Fibroblast of lung (primary cell): ENCODE measurements around the gene ASPHD2. TPM values are rescaled to one million over a fixed set of nuclear protein-coding genes. Genes with fewer than 3 reads are reported as not detected.

Source experiments
- DNase-seq, 2 donors: peaks; one replicate each; pipeline versions ENCODE4 v3.0.0 to v3.0.0-alpha.2; 2010; ENCODE audit warnings: low read depth in 2 of 2
- H2AFZ ChIP-seq: 2 replicates; pipeline ENCODE4 v1.5.1; 2012; ENCODE audit warnings: low read length, control low read depth, inconsistent platforms
- H3K27ac ChIP-seq: 2 replicates; pipeline ENCODE4 v1.5.1; 2011; ENCODE audit warnings: low read length, control low read depth; ENCODE audit not compliant: insufficient read depth
- H3K27me3 ChIP-seq: 2 replicates; pipeline ENCODE4 v1.5.1; 2011; ENCODE audit warnings: mild to moderate bottlenecking, low read length; ENCODE audit not compliant: control insufficient read depth, insufficient read depth
- H3K36me3 ChIP-seq: 2 replicates; pipeline ENCODE4 v1.5.1; 2011; ENCODE audit warnings: low read length; ENCODE audit not compliant: control insufficient read depth, insufficient read depth
- H3K4me1 ChIP-seq: 2 replicates; pipeline ENCODE4 v1.5.1; 2011; ENCODE audit warnings: low read length; ENCODE audit not compliant: control insufficient read depth, insufficient read depth; ENCODE audit errors: extremely low read depth
- H3K4me2 ChIP-seq: 2 replicates; pipeline ENCODE4 v1.5.1; 2011; ENCODE audit warnings: low read length, control low read depth; ENCODE audit not compliant: insufficient read depth; ENCODE audit errors: extremely low read depth
- H3K4me3 ChIP-seq, 4 experiments: fragments of 200-600 bp in 1 of 4; sonication (generic) in 1 of 4; replicated peaks in 1 of 4; 2 replicates each; pipeline ENCODE4 v1.5.1; 2011 to 2016; ENCODE audit warnings: low read length in 4 of 4, low read depth in 3 of 4, mild to moderate bottlenecking in 3 of 4, control low read depth in 2 of 4, inconsistent platforms in 1 of 4, mixed read lengths in 1 of 4; ENCODE audit not compliant: insufficient read depth in 1 of 4; ENCODE audit errors: control extremely low read depth in 1 of 4
- H3K79me2 ChIP-seq: 2 replicates; pipeline ENCODE4 v1.5.1; 2012; ENCODE audit warnings: mild to moderate bottlenecking, low read length, inconsistent platforms; ENCODE audit not compliant: control insufficient read depth, insufficient read depth
- H3K9ac ChIP-seq: 2 replicates; pipeline ENCODE4 v1.5.1; 2011; ENCODE audit warnings: mild to moderate bottlenecking, low read length, control low read depth; ENCODE audit not compliant: insufficient read depth
- H3K9me3 ChIP-seq: 2 replicates; pipeline ENCODE4 v1.5.1; 2012; ENCODE audit warnings: low read depth, low read length; ENCODE audit not compliant: control insufficient read depth, insufficient read depth
- H4K20me1 ChIP-seq: 2 replicates; pipeline ENCODE4 v1.5.1; 2011; ENCODE audit warnings: low read length; ENCODE audit not compliant: control insufficient read depth, insufficient read depth; ENCODE audit errors: extremely low read depth
- EZH2 ChIP-seq: IDR thresholded peaks from 2 replicates; pipeline ENCODE4 v1.5.1; 2012; ENCODE audit warnings: low read length, control low read depth, mild to moderate bottlenecking; ENCODE audit errors: missing control alignments
- polyA plus RNA-seq, 2 donors: library from polyadenylated mRNA; depleted of rRNA in 1 of 2; stranded (reverse) in 1 of 2; unstranded in 1 of 2; fragments of >200 nt; gene quantifications; 2 replicates each; pipeline ENCODE4 v1.2.1, GENCODE V29; 2011 to 2012; ENCODE audit warnings: missing spikeins in 1 of 2
- total RNA-seq: library from RNA; depleted of rRNA; stranded (reverse); fragments of >200 nt; gene quantifications from 2 replicates; pipeline ENCODE4 v1.2.1, GENCODE V29; 2014
- TF ChIP-seq, protein P1 (sequence below), 2 donors: IDR thresholded peaks in 1 of 2; conservative IDR thresholded peaks in 1 of 2; 1 replicate in 1 of 2; 2 replicates in 1 of 2; pipeline ENCODE4 v1.5.1; 2011 to 2012; ENCODE audit warnings: low read length in 2 of 2, control low read depth in 1 of 2, inconsistent platforms in 1 of 2, low read depth in 1 of 2, mild to moderate bottlenecking in 1 of 2

Gene ASPHD2
- total and polyA plus RNA-seq, 2 donors (not counting 1 experiment from before 2014, with no cell fraction given) = 0.42 to 1.7 TPM

- Histone ChIP-seq H4K20me1 (no peaks in the 10 kb centered on the region), H3K4me3 (no peak overlapping the region), H3K36me3 (peaks cover 6% of the 10 kb centered on the region), H3K9ac (no peak overlapping the region), H2AFZ (no peak overlapping the region), H3K4me1 (peaks cover 9% of the 10 kb centered on the region), H3K79me2 (peaks cover 15% of the 10 kb centered on the region), H3K27me3 (no peaks in the 10 kb centered on the region), H3K27ac (no peak overlapping the region), H3K9me3 (no peaks in the 10 kb centered on the region), H3K4me2 (no peak overlapping the region)
- TF ChIP-seq, protein P1, sequence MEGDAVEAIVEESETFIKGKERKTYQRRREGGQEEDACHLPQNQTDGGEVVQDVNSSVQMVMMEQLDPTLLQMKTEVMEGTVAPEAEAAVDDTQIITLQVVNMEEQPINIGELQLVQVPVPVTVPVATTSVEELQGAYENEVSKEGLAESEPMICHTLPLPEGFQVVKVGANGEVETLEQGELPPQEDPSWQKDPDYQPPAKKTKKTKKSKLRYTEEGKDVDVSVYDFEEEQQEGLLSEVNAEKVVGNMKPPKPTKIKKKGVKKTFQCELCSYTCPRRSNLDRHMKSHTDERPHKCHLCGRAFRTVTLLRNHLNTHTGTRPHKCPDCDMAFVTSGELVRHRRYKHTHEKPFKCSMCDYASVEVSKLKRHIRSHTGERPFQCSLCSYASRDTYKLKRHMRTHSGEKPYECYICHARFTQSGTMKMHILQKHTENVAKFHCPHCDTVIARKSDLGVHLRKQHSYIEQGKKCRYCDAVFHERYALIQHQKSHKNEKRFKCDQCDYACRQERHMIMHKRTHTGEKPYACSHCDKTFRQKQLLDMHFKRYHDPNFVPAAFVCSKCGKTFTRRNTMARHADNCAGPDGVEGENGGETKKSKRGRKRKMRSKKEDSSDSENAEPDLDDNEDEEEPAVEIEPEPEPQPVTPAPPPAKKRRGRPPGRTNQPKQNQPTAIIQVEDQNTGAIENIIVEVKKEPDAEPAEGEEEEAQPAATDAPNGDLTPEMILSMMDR (conservative IDR thresholded peaks at IDR 0.05 in 1 of 2, IDR thresholded peaks at IDR 0.05 in 1 of 2; ENCODE audit: low read depth in 1 of 2, low read length in 2 of 2) = no peak
- no peak for TF ChIP-seq EZH2
- DNase-seq = no peak
Observed at GRCh38 chr22:26485806-26486390, 56.8 kb downstream of the ASPHD2 start.

- Histone ChIP-seq H3K4me2 (no peak overlapping the region), H3K4me3 (no peak overlapping the region), H3K27ac (no peak overlapping the region), H3K27me3 (no peaks in the 10 kb centered on the region), H4K20me1 (no peaks in the 10 kb centered on the region), H3K4me1 (peaks cover 9% of the 10 kb centered on the region), H3K9ac (no peak overlapping the region), H3K36me3 (peaks cover 6% of the 10 kb centered on the region), H3K79me2 (peaks cover 15% of the 10 kb centered on the region), H2AFZ (no peak overlapping the region), H3K9me3 (no peaks in the 10 kb centered on the region)
- TF ChIP-seq, protein P1 (conservative IDR thresholded peaks at IDR 0.05 in 1 of 2, IDR thresholded peaks at IDR 0.05 in 1 of 2; ENCODE audit: low read depth in 1 of 2, low read length in 2 of 2) = no peak
- no peak for TF ChIP-seq EZH2
- DNase-seq = no peak
Observed at GRCh38 chr22:26486394-26486793, 57.3 kb downstream of the ASPHD2 start.

DNA sequence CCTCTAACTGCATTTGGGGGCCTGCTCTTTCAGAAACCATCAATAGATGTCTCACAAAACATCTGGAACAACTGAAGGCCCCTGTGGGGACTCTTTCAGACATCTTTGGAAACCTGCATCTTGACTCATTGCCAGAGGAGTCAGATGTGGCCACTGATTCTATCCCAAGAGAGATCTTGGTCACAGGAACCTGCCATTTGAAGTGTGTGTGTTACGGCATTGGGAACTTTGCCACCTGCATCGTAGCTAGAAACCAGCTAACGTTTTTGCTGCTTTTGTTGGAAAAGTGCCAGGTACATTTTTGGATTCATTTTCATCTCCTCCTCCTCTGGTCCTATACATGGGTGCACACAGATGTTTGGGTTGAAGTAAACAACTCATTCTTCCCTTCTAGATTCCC is 58.9 kb downstream of the ASPHD2 start:
- peaks cover 13% of the 10 kb centered on the region for H3K79me2 ChIP-seq
- H3K9ac ChIP-seq = no peak overlapping the region
- H3K36me3 ChIP-seq = peaks cover 10% of the 10 kb centered on the region

More for the DNA sequence above, 58.9 kb downstream of the ASPHD2 start:
- Histone ChIP-seq H3K27ac (no peak overlapping the region), H3K4me2 (no peak overlapping the region), H3K9me3 (no peaks in the 10 kb centered on the region), H2AFZ (no peak overlapping the region), H3K27me3 (no peaks in the 10 kb centered on the region), H4K20me1 (no peaks in the 10 kb centered on the region), H3K4me1 (peaks cover 6% of the 10 kb centered on the region), H3K4me3 (no peak overlapping the region)
- no peak for TF ChIP-seq EZH2
- TF ChIP-seq, protein P1 (conservative IDR thresholded peaks at IDR 0.05 in 1 of 2, IDR thresholded peaks at IDR 0.05 in 1 of 2; ENCODE audit: low read depth in 1 of 2, low read length in 2 of 2) = no peak
- peak in 1 of 2 donors; percentile 4 for DNase-seq
